BJ (cell line): ENCODE data around the gene VAV2. TPM values are rescaled to one million over a fixed set of nuclear protein-coding genes. Genes with fewer than 3 reads are reported as not detected.

ENCODE experiments used
- CTCF ChIA-PET: fragments of 350-600 bp; formaldehyde crosslinking; extraction: SDS; loops from one replicate; lab custom pipeline; 2021; ENCODE audit warnings: antibody characterized with exemption, inconsistent platforms; lab: Yijun Ruan, JAX
- POLR2A ChIA-PET: fragments of 300-600 bp; sonication (Branson Sonifier 250); formaldehyde crosslinking; extraction: SDS; loops from one replicate; lab custom pipeline; 2021; ENCODE audit warnings: antibody characterized with exemption; lab: Charles Lee
- DNase-seq: peaks from one replicate; pipeline ENCODE4 v3.0.0-alpha.2; 2011; ENCODE audit warnings: low read depth
- H3K27me3 ChIP-seq: 2 replicates; pipeline ENCODE4 v1.6.0; 2011; ENCODE audit warnings: low read length; ENCODE audit not compliant: control insufficient read depth, insufficient read depth
- H3K36me3 ChIP-seq: 2 replicates; pipeline ENCODE4 v1.5.1; 2011; ENCODE audit warnings: low read length; ENCODE audit not compliant: control insufficient read depth, insufficient read depth
- H3K4me3 ChIP-seq: 2 replicates; pipeline ENCODE4 v1.5.1; 2011; ENCODE audit warnings: low read depth, mild to moderate bottlenecking, control low read depth, low read length
- CTCF ChIP-seq: IDR thresholded peaks from 2 replicates; pipeline ENCODE4 v1.5.1; 2011; ENCODE audit warnings: low read depth, mild to moderate bottlenecking, control low read depth, inconsistent platforms, low read length, moderate library complexity; ENCODE audit not compliant: insufficient read depth
- polyA plus RNA-seq: library from polyadenylated mRNA; depleted of rRNA; stranded (reverse); fragments of >200 nt; gene quantifications from 2 replicates; pipeline ENCODE4 v1.2.3, GENCODE V29; 2011

Gene VAV2
- polyA plus RNA-seq, 1 experiment, result 9.9 TPM

DNA sequence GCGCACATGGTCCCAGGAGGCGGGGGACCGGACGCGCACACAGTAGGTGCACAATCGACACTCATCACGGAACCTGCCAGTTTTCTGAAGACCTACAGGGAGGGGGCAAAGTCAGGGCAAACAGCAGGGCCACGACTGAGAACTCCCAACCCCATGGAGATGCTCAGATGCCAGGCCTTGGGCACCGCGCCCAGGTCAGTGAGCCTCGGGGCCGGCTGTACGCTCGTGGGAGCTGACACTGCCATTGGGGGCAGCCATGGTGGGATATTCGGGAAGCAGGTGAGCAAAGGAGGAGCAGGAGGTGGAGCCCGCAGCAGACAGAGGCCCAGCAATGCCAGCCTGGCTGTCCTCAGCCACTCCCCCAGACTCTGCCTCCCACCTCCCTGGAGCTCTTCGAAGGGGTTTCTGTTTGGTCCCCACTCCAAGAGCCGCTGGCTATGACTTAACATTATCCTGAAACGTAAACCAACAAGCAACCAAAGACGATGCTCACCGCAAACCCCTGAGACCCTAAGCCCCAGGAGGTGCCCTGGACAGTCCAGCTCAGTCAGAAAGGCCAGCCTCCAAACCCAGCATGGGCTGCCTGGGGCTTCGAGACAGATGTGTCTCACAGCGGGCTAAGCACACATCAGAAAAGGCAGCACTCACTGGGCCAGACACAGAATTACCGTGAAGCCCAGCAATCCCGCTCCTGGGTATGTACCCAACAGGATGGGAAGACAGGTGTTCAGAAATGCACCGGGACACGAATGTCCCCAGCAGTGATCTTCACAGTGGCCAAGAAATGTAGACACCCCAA lies 78.4 kb downstream of the VAV2 start:
- ChIA-PET CTCF (no interaction called here), POLR2A (no interaction called here)
- H3K36me3 ChIP-seq, result no peaks in the 10 kb centered on the region
- no peak overlapping the region for H3K4me3 ChIP-seq
- no peaks in the 10 kb centered on the region for H3K27me3 ChIP-seq
- DNase-seq, result no peak
- TF ChIP-seq CTCF, result no peak

DNA sequence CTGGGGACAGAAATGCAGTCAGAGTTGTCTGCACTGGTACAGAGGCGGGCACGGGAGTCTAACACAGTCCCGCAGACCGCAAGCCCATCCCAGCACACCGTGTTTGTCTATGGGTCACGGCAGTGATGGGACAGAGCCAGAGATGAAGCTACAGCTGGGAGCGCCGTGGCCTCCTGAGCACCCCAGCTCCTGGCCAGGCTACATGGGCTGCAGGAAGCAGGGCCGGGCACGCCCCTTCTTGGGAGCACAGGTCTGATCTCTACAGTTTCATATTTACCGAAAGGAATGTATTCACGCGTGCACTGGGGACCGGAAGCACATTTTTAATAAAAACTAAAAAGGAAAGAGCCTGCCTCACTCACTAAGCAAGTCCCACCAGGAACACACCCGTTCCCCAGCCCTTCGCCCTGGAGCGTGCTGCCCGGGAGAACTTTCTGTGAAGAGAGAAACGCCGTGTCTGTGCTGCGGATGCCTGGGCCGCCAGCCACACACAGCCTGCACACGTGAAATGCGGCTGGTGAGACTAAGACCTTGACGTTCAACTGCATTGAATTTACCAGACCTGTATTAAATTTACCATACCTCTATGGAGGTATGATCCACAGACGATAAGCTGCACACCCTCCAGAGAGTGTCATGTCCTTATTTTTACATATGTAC lies 81.1 kb downstream of the VAV2 start:
- no peak for DNase-seq
- no peak for TF ChIP-seq CTCF
- no peak overlapping the region for H3K4me3 ChIP-seq
- no peaks in the 10 kb centered on the region for H3K27me3 ChIP-seq
- ChIA-PET POLR2A (interaction anchor here (0.6 kb wide), 1 partner anchor 35 kb away, joined by 11 read pairs; no protein-coding TSS in a partner anchor), CTCF (interaction anchor here (1.2 kb wide), 1 partner anchor 15 kb away, joined by 3 read pairs; no protein-coding TSS in a partner anchor)
- H3K36me3 ChIP-seq, result no peaks in the 10 kb centered on the region

DNA sequence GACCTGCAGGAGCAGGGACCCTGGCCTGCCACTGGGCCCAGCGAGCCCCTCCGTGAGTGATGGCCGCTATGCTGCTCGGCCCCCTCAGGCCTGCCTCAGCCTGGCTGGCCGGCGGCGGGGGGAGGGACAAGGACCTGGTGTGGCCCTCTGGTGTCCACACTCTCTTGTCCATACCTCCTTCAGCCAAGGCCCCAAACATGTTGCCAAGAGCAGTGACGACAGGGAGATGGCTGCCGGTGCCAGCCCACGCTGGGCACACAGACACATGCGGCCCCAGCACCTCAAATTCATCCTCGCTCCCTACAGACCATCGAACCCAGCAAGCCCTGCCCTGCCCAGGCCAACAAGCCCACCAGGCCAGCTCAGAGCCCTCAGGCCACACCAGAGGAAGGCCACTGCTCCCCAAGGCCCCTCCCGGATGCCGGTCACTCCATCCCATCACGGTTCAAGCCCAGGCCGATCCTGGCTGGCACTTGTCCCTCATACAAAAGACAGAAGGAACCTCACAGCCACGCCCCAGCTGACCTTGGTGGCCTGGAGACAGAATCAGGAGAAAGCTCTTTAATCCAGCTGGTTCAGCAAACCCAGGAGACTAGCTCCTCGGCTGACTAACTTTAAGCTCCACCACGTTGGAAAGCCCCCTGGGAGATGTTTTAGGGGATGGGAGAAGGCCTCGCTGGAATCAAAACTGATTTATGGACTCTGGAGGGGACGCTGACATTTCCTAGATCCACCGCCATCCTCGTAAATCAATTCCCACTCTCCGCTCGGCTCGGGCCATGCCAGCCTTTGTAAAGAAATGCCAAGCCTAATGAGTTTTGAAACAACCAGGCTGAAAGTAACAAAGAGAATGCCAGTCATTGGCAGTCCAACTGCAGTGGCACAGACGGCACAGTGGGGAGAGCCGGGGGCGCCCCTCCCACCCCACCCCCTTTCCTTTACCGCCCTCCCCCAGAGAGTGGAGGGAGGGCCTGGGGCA lies 84.9 kb downstream of the VAV2 start:
- no peak for DNase-seq
- Histone ChIP-seq H3K27me3 (no peaks in the 10 kb centered on the region), H3K4me3 (no peak overlapping the region), H3K36me3 (no peaks in the 10 kb centered on the region)
- CTCF ChIA-PET, result no interaction called here
- POLR2A ChIA-PET, result no interaction called here
- no peak for TF ChIP-seq CTCF

DNA sequence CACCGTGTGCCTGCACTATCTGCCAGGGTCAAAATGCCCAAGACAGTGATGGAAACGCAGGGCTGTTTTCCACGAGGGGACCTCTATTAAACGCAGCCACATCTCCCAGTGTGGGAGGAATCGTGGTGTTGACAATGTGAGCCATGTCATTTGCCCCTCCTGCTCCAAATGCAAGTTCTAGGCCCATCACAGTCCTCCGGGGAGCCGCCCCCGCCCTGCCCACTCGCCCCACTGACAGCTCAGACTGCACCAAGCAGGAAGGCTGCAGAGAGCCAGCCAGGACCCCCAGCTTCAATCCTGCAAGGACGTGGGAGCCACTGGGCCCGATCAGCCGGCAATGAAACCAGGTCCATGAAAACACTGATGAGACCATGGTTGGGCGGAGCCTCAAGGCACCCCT lies 85.9 kb downstream of the VAV2 start:
- no peak for TF ChIP-seq CTCF
- no peaks in the 10 kb centered on the region for H3K36me3 ChIP-seq
- ChIA-PET POLR2A (no interaction called here), CTCF (interaction anchor here (0.7 kb wide), 1 partner anchor 18 kb away, joined by 9 read pairs; no protein-coding TSS in a partner anchor)
- H3K4me3 ChIP-seq, result no peak overlapping the region
- H3K27me3 ChIP-seq, result no peaks in the 10 kb centered on the region
- no peak for DNase-seq
